HG03378 (cell line): Measurements from ENCODE around the gene KIAA0319L.
"Not testable (repeated sequence)": the region's sequence is repeated elsewhere in the genome, so short reads cannot be mapped to it uniquely, and the experiment has no call there.

ENCODE experiments used
- ATAC-seq: cut with Tn5 transposase; IDR thresholded peaks from one replicate; pipeline ENCODE4 v1.9.1; 2021; ENCODE audit warnings: mild to moderate bottlenecking, moderate library complexity; ENCODE audit not compliant: unreplicated experiment

KIAA0319L gene

DNA sequence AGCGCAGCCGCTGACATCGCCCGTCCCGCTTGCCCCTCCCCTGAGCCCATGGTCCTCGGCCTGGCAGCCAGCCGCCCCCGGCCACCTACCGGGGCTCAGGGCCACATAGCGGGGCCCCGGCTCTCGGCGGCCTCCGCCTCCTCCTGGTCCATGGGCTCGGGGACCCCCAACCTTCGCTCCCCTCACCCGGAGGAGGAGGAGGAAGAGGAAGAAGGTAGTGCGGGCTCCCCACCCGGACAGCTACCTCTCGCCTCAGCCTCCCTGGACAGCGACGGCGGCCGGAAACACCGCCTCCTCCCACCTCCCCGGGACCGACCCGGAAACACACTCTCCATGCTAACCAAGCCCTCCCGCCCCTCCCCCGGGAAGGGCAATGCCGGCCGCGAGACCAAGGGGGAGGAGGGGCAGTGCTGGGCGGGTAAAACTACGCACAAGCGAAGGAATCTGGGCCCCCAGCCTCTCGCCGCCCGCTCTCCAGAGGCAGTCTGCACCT, at the start of gene KIAA0319L:
TSS of gene KIAA0319L (minus strand) at position 286 of the 493 bp plus-strand sequence. CDS start 2,912 bp downstream, outside the sequence.
- peak; percentile 71 for ATAC-seq

GRCh38 chr1:35605867-35606182, 48.6 kb upstream of the KIAA0319L start:
- ATAC-seq: no peak

DNA sequence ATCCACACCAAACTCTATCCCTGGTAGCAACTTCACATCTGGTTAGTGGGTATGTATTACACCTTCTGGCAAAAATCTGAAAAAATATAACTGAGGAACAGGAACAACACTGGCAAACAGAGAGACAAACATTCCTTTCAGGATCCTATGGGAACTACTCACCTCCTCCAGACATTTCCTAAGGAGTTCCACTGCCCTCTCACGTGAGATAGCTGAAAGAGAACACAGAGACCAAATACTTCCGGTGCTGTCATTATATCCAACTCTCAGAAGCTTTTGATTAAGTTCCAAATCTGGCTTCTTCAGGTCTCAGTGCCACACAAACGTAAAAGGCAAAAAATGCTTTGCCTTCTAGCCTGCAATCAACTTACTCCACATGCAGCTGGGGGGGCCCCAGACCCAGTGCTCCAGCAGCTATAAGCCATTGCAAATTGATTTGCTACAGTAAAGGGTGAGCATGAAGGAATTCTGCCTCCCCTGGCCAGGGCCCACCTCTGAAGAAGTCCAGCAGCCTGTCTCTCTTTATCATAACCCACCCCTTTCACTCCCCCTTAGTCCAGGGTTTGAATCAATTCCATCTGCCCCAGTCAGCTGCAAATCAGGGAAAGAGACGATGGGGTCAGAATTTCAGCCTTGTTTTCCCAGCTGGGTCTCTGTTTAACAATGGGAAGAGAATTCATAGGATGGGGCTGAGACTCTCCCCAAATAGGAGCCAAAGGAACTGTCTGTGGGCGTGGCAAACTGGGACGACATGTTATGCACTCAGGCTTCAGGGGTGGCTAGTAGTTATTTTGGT, 48.1 kb upstream of the KIAA0319L start:
- ATAC-seq: no peak

GRCh38 chr1:35603941-35604340, 46.7 kb upstream of the KIAA0319L start:
- ATAC-seq: no peak

DNA sequence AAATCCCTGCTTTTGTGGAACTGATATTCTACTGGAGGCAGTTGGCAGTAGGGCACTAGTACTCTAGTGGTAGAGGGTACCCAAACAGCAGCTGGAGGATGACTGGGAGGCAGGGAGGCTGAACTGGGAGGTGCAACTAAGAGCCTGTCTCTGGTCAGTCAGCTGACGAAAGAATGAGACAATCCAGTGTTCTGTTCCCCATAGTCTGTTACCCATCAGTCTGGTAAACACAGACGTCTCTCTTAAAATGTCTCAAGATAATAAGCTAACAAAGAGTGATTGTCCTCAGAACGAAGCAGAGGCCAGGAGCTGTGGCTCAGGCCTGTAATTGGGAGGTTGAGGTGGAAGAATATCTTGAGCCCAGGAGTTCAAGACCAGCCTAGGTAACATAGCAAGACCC, 46.3 kb upstream of the KIAA0319L start:
- ATAC-seq: no peak

GRCh38 chr1:35600593-35600992, 43.4 kb upstream of the KIAA0319L start:
- no peak for ATAC-seq

DNA sequence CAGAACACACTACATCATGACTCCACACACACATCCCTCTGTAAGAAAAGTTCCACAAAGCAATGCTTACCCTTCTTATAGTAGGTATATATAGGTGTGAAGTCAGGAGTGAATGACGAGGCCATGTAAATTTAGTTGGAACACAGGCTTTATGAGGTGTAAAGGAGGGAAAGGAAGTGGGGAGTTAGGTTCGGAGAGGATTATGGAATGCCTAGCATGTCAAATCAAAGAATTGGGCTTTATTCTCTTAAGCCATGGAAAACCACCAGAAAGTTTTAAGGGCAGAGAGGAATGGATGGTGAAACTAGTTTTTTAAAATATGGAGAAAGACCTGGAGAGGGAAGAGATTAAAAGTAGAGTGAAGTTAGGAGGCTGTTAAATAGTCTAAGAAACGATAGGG, 42.2 kb upstream of the KIAA0319L start:
- no peak for ATAC-seq

- ATAC-seq: no peak
Observed at GRCh38 chr1:35598895-35599294, 41.7 kb upstream of the KIAA0319L start.

DNA sequence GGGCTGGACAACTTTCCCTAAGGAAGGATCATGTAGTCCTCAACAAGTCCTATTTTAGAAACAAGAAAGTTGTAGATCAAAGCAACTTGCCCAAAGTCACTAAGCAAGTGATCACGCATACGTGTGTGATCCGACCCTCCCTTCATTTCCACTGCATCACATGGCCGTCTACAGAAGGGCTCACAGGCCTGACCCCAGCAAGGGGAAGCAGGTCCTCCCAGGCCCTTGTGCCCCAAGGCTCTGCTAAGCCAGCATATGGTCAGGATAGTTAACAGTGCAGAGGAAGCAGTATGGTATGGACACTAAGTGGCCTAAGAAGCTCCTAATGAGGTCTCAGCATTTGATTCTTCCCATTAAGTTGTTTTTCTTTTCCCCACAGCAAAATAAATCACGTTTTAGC, 40.7 kb upstream of the KIAA0319L start:
- no peak for ATAC-seq

- no peak for ATAC-seq
Observed at GRCh38 chr1:35595684-35596083, 38.5 kb upstream of the KIAA0319L start.

- no peak for ATAC-seq
Observed at GRCh38 chr1:35594005-35594760, 37.0 kb upstream of the KIAA0319L start.

DNA sequence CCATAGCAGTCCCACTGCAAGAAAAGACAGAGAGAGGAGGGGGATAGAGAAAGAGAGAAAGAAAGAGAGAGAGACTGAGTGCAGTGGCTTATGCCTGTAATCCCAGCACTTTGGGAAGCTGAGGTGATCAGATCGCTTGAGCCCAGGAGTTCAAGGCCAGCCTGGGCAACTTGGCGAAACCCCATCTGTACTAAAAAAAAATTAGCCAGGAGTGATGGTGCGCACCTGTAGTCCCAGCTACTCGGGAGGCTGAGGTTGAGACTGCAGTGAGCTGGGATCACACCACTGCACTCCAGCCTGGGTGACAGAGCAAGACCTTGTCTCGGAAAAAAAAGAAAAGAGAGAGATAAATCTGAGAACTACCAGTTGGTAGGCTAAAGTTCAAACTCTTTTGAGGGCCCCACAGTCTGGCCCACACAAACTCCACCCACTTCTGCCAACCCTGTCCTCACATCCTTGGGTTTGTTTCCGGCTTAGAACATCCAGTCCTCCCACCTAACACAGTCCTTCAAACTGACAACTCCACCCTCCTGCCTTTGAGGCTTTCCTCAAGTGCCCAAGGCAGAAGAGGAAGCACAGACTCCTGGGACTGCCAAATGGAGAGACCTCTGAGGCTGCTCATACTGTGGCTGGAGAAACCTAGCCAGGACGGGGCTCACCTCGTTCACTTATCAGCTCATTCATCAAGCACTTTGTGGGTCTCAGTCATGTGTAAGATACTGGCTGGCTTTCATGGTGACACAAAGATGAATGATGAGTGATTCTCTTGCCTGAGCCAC, 36.0 kb upstream of the KIAA0319L start:
- no peak for ATAC-seq

- no peak for ATAC-seq
Observed at GRCh38 chr1:35591211-35591610, 34.0 kb upstream of the KIAA0319L start.

DNA sequence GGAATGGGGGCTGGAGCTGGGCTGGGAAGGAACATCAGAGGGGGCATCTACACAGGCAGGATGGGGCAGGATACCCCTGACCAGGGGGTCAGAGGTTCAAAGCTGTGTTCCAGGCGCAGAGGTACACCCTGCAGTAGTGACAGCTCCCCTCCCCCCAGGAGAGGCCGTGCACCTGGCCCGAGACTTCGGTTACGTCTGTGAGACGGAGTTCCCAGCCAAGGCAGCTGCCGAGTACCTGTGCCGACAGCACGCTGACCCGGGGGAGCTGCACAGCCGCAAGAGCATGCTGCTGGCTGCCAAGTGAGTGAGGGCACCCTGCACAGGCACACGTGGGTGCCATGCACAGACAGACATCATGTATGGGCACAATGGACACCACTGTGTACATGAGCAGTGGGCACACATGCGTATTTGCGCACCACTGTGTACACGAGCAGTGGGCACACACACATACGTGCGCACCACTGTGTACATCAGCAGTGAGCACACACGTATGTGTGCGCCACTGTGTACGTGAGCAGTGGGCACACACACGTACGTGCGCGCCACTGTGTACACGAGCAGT, 33.4 kb upstream of the KIAA0319L start:
- ATAC-seq: no peak

DNA sequence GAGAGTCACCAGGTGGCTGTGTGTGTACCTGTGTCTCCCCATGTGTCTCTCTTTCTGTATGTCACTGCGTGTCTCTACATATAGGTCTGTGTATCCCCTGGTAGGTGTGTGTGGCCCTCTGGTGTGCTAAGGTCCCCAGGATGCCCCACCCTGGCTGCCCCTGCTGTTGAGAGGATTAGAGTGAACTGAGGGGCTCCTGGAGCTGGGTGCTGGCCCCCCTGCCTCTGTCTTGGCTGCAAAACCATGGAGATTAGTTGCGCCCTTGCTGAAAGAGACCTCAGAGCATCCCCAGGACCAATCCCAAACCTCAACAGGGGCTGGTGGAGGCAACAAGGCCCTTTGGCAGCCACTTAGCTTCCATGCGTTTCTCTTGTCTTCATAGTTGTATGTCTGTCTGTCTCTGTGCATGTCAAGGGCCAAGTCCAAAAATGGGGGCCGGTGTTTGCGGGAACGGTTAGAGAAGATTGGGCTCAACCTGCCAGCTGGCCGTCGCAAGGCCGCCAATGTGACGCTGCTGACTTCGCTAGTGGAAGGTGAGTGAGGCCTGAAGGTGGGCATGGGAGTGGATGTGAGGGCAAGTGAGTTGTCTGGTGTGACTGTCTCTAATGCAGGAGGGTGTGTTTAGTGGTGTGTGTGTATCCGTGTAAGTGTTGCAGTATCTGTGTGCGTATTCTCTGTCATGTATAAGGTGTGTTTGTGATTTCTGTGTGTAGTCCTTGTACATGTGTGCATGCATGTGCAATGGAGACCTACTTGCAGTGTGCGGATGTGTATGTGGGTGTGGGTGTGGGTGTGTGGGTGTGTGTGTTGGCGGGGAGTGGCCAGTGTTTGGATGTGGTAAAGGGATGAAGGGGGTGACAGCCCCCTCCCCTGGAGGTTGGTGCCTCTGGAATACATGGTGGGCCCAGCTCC, 32.6 kb upstream of the KIAA0319L start:
- ATAC-seq: no peak

- ATAC-seq: no peak
Observed at GRCh38 chr1:35588197-35588910, 31.2 kb upstream of the KIAA0319L start.

DNA sequence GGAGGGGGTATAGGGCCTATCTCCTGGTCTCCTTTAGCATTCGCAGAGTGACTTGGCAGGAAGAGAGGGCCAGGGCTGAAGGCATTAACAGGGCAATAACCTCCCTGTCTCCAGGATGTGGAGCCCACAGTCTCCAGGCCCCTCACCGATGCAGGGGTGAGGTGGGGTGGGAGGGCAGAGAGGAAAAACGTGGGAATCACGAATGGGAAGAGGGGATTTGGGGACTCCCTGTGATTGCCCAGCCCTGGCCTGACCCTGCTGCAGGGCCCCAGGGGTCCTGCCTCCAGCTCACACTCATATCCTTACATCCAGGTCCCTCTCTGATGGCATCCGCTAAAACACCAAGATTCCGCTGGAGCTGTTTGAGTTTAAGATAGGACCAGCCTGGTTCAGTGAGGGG, 30.5 kb upstream of the KIAA0319L start:
- ATAC-seq: no peak

DNA sequence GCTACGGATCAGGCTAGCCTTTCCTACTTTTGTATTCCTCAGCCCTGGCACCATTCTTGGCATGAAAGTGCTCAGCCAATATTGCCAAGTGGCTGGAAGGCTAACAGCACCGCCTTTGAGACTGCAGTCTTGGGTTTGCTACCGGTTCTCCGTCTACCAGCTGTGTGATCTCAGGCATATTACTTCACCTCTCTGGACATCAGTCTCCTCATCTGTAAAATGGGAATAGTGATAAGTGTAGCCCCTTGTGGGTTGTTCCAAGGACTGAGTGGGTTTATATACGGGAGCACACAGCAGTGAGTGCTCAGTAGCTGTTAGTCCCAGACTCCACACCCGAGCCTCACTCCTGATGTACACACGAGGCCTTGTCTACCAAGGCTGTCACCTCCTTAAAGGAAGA, 29.6 kb upstream of the KIAA0319L start:
- no peak for ATAC-seq

DNA sequence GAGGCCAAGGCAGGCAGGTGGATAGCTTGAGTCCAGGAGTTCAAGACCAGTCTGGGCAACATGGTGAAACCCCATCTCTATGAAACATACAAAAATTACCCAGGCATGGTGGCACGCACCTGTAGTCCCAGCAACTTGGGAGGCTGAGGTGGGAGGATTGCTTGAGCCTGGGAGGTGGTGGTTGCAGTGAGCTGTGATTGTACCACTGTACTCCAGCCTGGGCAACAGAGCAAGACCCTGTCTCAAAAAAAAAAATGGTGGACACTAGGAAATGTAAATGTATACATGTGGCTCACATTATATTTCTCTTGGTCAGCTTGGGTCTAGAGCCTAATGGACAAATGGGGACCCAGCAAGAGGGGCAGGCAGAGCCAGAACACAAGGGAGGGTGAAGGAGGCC, 28.6 kb upstream of the KIAA0319L start:
- ATAC-seq: not testable (repeated sequence)
